GM12872 (cell line): ENCODE results near the gene CSNK1D.

Experiments
- TF ChIP-seq, protein P1 (sequence below): IDR thresholded peaks from 3 replicates; pipeline ENCODE4 v1.5.1; 2011; ENCODE audit warnings: low read depth, mild to moderate bottlenecking, low read length, moderate library complexity; ENCODE audit not compliant: insufficient read depth

CSNK1D gene

DNA sequence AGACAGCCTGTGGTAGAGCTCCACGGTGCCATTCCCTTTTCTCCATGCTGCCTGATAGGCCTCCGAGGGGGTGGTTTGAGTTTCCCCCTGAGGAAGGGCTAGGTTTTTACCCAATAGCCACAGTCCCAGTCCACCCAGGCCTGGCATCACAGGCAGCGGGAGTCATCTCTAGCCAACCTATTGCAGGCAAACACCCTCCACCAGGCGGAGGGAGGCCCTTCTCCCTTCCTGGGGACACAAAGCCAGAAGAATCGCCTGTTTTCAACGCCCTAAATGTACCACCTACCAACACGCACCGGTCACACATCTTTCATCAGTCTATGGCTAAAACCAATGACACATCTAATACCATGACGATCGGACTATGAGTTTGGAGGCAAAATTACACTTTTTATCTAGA lies 7.4 kb downstream of the CSNK1D start:
- TF ChIP-seq, protein P1, sequence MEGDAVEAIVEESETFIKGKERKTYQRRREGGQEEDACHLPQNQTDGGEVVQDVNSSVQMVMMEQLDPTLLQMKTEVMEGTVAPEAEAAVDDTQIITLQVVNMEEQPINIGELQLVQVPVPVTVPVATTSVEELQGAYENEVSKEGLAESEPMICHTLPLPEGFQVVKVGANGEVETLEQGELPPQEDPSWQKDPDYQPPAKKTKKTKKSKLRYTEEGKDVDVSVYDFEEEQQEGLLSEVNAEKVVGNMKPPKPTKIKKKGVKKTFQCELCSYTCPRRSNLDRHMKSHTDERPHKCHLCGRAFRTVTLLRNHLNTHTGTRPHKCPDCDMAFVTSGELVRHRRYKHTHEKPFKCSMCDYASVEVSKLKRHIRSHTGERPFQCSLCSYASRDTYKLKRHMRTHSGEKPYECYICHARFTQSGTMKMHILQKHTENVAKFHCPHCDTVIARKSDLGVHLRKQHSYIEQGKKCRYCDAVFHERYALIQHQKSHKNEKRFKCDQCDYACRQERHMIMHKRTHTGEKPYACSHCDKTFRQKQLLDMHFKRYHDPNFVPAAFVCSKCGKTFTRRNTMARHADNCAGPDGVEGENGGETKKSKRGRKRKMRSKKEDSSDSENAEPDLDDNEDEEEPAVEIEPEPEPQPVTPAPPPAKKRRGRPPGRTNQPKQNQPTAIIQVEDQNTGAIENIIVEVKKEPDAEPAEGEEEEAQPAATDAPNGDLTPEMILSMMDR, result no peak

DNA sequence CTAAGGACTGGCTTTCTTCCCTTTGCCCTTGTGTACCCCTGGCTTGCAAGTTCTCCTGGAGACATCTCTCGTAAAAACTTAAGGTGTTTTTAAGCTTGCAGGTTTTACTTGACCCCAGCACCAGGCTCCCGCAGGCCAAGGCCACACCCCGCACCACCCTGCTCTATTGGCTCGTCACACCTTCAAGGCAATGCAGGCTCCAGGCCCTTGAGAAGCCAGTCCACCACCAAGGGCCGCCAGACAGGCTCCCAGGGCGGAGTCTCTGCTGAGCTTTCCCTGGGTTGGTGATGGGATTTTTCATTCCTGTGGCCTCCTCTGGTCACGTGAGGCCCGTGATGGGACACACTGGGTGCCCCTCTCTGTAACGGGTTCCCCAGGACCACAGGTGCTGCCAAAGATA lies 9.9 kb downstream of the CSNK1D start:
- TF ChIP-seq, protein P1, result no peak

DNA sequence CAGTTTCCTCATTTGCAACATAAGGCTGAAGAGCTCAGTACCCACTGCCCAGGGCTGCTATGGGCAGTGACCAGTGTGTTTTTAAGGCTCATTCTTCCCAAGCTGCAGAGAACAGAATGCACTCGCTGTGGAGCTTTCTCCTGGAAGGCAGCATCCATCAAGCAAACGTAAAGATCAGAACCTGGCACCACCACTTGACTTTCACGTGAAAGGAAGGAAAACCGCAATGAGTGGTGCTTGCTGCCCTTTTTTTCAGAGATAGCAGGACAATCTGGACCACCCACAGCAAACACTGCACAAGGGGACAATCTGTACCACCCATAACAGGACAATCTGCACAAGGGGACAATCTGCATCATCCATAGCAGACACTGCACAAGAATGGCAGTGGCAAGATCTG lies 11.2 kb downstream of the CSNK1D start:
- TF ChIP-seq, protein P1, result no peak

DNA sequence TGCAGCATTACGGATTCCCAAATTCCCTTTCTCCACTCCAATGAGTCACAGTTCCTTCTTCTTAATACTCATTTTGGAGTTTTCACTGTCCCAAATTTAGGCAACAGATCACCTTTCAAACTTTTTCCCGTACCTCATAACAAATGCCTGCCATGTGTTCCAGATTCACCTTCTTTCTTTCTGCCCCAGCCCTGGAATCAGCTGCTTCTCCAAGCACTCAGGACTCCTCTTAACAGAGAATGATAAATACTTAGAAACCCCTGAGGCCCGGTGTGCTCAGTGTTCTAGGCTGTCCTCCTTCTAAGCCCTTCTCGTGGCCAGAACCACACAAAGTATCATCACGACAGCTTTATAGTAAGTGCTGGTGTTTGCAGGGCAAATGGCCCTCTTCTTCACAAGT lies 14.9 kb downstream of the CSNK1D start:
- TF ChIP-seq, protein P1, result no peak

DNA sequence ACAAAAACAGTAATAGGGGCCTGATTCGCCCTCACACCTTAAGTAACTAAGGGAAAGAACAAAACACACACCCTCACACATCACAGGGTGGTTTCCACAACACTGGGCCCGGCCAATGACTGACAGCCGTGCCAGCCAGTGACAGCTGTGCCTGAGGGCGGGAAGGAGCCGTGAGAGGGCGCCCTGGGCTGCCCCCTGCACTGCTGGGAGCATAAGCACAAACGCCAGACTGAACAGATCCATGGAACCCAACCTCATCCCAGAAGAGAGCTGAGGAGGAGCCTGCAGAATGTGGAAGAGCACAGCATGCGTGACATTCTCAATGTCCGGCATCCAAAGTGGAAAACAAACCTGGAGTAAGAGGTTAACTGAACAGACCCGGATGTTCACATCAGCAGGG lies 16.0 kb downstream of the CSNK1D start:
- TF ChIP-seq, protein P1, result no peak

DNA sequence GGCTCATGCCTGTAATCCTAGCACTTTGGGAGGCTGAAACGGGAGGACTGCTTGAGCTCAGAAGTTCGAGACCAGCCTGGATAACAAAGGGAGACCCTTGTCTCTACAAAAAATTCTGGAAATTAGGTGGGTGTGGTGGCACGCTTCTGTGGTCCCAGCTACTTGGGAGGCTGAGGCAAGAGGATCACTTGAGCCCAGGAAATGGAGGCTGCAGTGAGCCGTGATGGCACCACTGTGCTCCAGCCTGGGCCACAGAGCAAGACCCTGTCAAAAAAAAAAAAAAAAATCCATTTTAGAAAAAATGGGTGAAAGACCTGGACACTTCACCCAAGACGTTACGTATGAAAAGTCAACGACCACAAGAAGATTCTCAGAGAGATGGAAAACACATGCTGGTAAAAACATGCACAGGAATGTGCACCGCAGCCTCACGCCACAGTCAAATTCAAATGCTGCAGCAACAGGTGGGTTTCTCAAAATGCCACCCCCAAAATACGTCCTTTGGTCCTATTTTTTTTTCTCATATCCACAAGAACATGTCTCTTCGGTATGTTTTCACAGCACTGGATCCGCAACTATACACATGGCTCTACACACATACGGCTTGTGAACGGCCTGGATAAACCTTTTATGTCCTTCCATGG lies 17.1 kb downstream of the CSNK1D start:
- TF ChIP-seq, protein P1, result no peak

DNA sequence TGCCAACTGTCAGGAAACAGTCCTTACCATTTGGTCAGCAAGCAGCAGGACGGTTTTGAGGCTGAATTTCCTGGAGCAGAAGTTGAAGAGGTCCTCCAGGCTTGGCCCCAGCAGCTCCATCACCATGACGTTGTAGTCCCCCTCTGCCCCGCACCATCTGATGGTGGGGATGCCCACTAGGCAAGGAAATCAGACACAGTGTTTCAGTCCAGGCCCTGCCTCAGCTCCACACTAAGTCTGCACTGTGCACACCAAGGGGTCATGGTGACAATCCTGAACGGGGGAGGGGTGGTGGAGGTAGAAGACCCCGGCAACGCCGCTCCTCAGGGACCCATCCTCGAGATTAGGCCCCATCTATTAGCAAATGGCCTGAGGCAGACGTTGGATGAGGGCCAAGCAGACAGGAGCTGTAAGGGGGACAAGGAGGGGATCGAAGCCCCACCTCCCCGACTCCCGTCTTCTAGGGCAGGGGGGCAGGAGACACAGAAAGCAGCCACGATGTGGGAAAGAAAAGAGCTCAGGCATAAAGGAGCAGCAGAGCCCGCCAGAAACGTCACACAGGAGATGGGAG lies 18.0 kb downstream of the CSNK1D start:
- TF ChIP-seq, protein P1, result no peak

DNA sequence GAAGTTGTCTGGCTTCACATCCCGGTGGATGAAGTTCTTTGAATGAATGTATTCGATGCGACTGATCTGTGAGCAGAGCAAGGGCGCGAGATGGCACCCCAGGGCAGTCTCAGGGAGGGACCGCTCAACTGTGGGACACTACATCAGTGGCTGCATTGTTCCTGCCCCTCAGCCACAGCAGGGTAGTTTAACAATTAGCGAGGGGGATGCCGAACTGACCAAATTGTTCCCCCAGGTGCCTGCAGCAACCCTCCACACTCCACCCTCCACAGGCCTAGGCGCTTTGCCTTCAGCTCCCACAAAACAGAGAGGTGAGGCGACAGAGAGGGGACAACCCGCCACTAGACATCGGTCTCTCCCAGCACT lies 20.3 kb downstream of the CSNK1D start:
- TF ChIP-seq, protein P1, result no peak
